ENCODE results near the gene LIN28A.

LIN28A gene

GRCh38 chr1:26449868-26450267, 39.3 kb downstream of the LIN28A start:
- H3K4me1 ChIP-seq (ENCODE audit: control insufficient read depth in 1 of 2, insufficient read depth in 1 of 2, low read depth in 1 of 2, low read length in 1 of 2): no peaks in the 10 kb centered on the region
- no peak overlapping the region for H3K4me3 ChIP-seq (ENCODE audit: low read depth in 1 of 2, low read length in 1 of 2)
- no peaks in the 10 kb centered on the region for H3K27me3 ChIP-seq
- H3K36me3 ChIP-seq: peaks cover 91% of the 10 kb centered on the region
- H3K27ac ChIP-seq: no peak overlapping the region
- TF ChIP-seq, protein P1, sequence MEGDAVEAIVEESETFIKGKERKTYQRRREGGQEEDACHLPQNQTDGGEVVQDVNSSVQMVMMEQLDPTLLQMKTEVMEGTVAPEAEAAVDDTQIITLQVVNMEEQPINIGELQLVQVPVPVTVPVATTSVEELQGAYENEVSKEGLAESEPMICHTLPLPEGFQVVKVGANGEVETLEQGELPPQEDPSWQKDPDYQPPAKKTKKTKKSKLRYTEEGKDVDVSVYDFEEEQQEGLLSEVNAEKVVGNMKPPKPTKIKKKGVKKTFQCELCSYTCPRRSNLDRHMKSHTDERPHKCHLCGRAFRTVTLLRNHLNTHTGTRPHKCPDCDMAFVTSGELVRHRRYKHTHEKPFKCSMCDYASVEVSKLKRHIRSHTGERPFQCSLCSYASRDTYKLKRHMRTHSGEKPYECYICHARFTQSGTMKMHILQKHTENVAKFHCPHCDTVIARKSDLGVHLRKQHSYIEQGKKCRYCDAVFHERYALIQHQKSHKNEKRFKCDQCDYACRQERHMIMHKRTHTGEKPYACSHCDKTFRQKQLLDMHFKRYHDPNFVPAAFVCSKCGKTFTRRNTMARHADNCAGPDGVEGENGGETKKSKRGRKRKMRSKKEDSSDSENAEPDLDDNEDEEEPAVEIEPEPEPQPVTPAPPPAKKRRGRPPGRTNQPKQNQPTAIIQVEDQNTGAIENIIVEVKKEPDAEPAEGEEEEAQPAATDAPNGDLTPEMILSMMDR (IDR thresholded peaks at IDR 0.05): no peak
- H3K9me3 ChIP-seq: no peaks in the 10 kb centered on the region

DNA sequence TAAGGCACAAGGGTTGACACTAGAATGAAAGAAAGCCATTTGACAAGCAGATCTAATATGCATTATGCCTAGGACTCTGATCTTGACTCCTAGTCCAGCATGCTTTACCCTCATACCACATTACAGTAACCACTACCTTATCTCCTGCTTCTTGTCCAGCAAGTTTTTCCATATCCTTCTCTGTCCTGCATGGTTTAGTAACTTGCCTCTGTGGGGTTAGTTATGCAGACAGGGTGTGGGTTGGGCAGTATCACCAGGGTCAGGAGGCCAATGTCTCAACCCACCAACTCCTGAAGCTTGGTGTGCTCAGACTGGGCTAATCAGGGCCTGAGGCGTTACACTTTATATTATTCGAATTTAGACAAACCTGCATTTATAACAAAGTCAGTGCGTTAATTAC, 40.3 kb downstream of the LIN28A start:
- H3K4me1 ChIP-seq (ENCODE audit: control insufficient read depth in 1 of 2, insufficient read depth in 1 of 2, low read depth in 1 of 2, low read length in 1 of 2): no peaks in the 10 kb centered on the region
- TF ChIP-seq, protein P1 (IDR thresholded peaks at IDR 0.05): no peak
- H3K27ac ChIP-seq: no peak overlapping the region
- no peak overlapping the region for H3K4me3 ChIP-seq (ENCODE audit: low read depth in 1 of 2, low read length in 1 of 2)
- no peaks in the 10 kb centered on the region for H3K27me3 ChIP-seq
- H3K9me3 ChIP-seq: no peaks in the 10 kb centered on the region
- H3K36me3 ChIP-seq: peaks cover 93% of the 10 kb centered on the region

DNA sequence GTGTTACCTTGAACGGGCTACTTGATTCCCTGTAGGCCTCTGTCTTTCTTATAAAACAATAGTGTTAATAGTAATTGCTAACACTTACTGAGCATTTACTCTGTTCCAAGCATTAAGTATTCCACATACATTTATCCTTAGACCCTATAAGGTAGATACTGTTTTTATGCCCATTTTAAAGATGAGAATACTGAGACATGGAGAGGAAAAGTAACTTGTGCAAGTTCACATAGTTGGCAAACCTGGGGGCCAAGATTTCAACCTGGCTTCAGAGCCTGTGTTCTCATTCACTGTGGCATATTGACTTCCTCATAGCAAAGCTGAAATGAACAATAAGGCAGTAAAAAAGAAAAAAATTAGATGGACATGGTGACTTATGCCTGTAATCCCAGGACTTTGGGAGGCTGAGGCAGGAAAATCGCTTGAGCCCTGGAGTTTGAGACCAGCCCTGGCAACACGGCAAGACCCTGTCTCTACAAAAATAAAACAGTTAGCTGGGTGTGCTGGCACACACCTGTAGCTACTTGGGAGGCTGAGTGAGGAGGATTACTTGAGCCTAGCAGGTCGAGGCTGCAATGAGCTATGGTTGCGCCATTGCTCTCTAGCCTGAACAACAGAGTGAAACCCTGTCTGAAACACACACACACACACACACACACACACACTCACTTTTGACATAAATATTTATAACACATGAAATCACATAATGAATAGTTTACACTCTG, 42.0 kb downstream of the LIN28A start:
- Histone ChIP-seq H3K4me3 (ENCODE audit: low read depth in 1 of 2, low read length in 1 of 2) (no peak overlapping the region), H3K36me3 (peaks cover 90% of the 10 kb centered on the region), H3K4me1 (ENCODE audit: control insufficient read depth in 1 of 2, insufficient read depth in 1 of 2, low read depth in 1 of 2, low read length in 1 of 2) (no peaks in the 10 kb centered on the region), H3K9me3 (no peaks in the 10 kb centered on the region), H3K27me3 (no peaks in the 10 kb centered on the region), H3K27ac (no peak overlapping the region)
- TF ChIP-seq, protein P1 (IDR thresholded peaks at IDR 0.05): no peak

DNA sequence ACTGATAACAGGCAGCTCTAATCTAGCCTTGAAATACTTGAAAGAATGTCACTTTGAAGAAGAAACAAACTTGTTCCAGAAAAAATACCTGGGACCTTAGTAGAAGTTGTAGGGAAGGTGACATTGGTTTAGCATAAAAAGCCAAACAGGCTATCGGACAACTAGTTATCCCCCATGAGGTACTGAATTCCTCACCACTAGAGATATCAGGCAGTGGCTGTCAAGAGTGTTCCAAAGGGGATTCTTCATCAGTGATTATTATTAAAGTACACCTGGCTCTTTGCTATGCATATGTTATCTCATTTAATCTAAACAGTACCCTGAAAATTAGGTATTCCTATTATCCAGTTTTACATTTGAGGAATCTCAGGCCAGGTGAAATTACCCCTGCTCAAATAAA, 48.5 kb downstream of the LIN28A start:
- no peaks in the 10 kb centered on the region for H3K27me3 ChIP-seq
- no peaks in the 10 kb centered on the region for H3K4me1 ChIP-seq (ENCODE audit: control insufficient read depth in 1 of 2, insufficient read depth in 1 of 2, low read depth in 1 of 2, low read length in 1 of 2)
- H3K4me3 ChIP-seq (ENCODE audit: low read depth in 1 of 2, low read length in 1 of 2): no peak overlapping the region
- H3K36me3 ChIP-seq: peaks cover 85% of the 10 kb centered on the region
- H3K9me3 ChIP-seq: no peaks in the 10 kb centered on the region
- TF ChIP-seq, protein P1 (IDR thresholded peaks at IDR 0.05): no peak
- peak overlapping the region; percentile 6 for H3K27ac ChIP-seq

GRCh38 chr1:26459573-26460031, 49.0 kb downstream of the LIN28A start:
- H3K4me1 ChIP-seq (ENCODE audit: control insufficient read depth in 1 of 2, insufficient read depth in 1 of 2, low read depth in 1 of 2, low read length in 1 of 2): no peaks in the 10 kb centered on the region
- peak overlapping the region; percentile 6 for H3K27ac ChIP-seq
- TF ChIP-seq, protein P1 (IDR thresholded peaks at IDR 0.05): no peak
- no peak overlapping the region for H3K4me3 ChIP-seq (ENCODE audit: low read depth in 1 of 2, low read length in 1 of 2)
- H3K36me3 ChIP-seq: peaks cover 81% of the 10 kb centered on the region
- H3K9me3 ChIP-seq: no peaks in the 10 kb centered on the region
- no peaks in the 10 kb centered on the region for H3K27me3 ChIP-seq

Data from neutrophil (primary cell).